Kidney (tissue), 14 donors: ENCODE data around the gene HOXD1. TPM values are rescaled to one million over a fixed set of nuclear protein-coding genes. Genes with fewer than 3 reads are reported as not detected.
A peak's percentile ranks its signal among the peaks of the same experiment; 100 is the strongest.

ENCODE experiments used
- DNase-seq, 5 donors: peaks; one replicate each; pipeline ENCODE4 v3.0.0-alpha.2; 2013 to 2020
- FAIRE-seq: peaks from 2 replicates; lab custom pipeline; 2012; peaks lifted over from hg19 to GRCh38; lab: Jason Lieb, UNC
- H3K27ac ChIP-seq, 2 donors: one replicate each; pipeline ENCODE4 v1.7.0; 2013; ENCODE audit warnings: low read depth in 2 of 2, low read length in 2 of 2, inconsistent platforms in 1 of 2
- H3K27me3 ChIP-seq: one replicate; pipeline ENCODE4 v1.7.1; 2013; ENCODE audit warnings: low read length, inconsistent platforms; ENCODE audit not compliant: control insufficient read depth, insufficient read depth
- H3K36me3 ChIP-seq, 3 donors: one replicate each; pipeline versions ENCODE4 v1.7.0 to v1.7.1; 2013; ENCODE audit warnings: low read length in 3 of 3, control low read depth in 1 of 3, inconsistent platforms in 1 of 3; ENCODE audit not compliant: insufficient read depth in 3 of 3, control insufficient read depth in 2 of 3
- H3K4me1 ChIP-seq, 3 donors: one replicate each; pipeline versions ENCODE4 v1.7.0 to v1.7.1; 2013; ENCODE audit warnings: low read length in 3 of 3, inconsistent platforms in 1 of 3, low read depth in 1 of 3; ENCODE audit not compliant: control insufficient read depth in 2 of 3, insufficient read depth in 2 of 3
- H3K4me3 ChIP-seq, 3 donors: one replicate each; pipeline versions ENCODE4 v1.7.0 to v1.8.1; 2013; ENCODE audit warnings: low read length in 3 of 3, control low read depth in 1 of 3, inconsistent platforms in 1 of 3
- H3K9ac ChIP-seq, 3 donors: one replicate each; pipeline versions ENCODE4 v1.7.0 to v1.7.1; 2013; ENCODE audit warnings: low read length in 3 of 3, control low read depth in 1 of 3, inconsistent platforms in 1 of 3
- H3K9me3 ChIP-seq, 3 donors: one replicate each; pipeline versions ENCODE4 v1.7.0 to v1.7.1; 2013; ENCODE audit warnings: low read length in 3 of 3, control low read depth in 1 of 3, inconsistent platforms in 1 of 3; ENCODE audit not compliant: control insufficient read depth in 2 of 3, insufficient read depth in 1 of 3
- intact Hi-C: fragments of 100-400 bp; cut with DNase I; formaldehyde crosslinking; loops from one replicate; pipeline ENCODE4 v1.11.1; 2022
- polyA plus RNA-seq: library from polyadenylated mRNA; stranded (reverse); fragments of 350-450 nt; fragmentation: Illumina TruSeq; extraction: RNeasy Lipid Tissue Mini Kit (QIAGEN cat#74804); gene quantifications from one replicate; pipeline ENCODE4 v1.2.3, GENCODE V29; 2014; ENCODE audit warnings: low read depth, low replicate concordance; ENCODE audit not compliant: insufficient read depth
- total RNA-seq: library from RNA; stranded (reverse); fragmentation: NEBNext Ultra II Directional; extraction: Animal tissue kit (Norgen Biotek cat#: 25700); gene quantifications from one replicate; pipeline ENCODE4 v1.2.1, GENCODE V29; 2021
- TF ChIP-seq, protein P1 (sequence below): IDR thresholded peaks from 3 replicates; pipeline ENCODE4 v1.5.1; 2012; ENCODE audit warnings: mild to moderate bottlenecking, moderate library complexity, borderline replicate concordance; ENCODE audit not compliant: insufficient read depth; ENCODE audit errors: extremely low read depth
- donor health status: control.
- donor health status: control.
- donor health status: control.
- donor health status: control.
- donor health status: control.
- donor health status: DM: yes; HTN: yes; CAD: no.
- donor health status: Normal renal cell carcinoma (clear cell type).

HOXD1 gene
- total and polyA plus RNA-seq, 2 donors from 2014 or later, result 4.3 to 11.3 TPM

DNA sequence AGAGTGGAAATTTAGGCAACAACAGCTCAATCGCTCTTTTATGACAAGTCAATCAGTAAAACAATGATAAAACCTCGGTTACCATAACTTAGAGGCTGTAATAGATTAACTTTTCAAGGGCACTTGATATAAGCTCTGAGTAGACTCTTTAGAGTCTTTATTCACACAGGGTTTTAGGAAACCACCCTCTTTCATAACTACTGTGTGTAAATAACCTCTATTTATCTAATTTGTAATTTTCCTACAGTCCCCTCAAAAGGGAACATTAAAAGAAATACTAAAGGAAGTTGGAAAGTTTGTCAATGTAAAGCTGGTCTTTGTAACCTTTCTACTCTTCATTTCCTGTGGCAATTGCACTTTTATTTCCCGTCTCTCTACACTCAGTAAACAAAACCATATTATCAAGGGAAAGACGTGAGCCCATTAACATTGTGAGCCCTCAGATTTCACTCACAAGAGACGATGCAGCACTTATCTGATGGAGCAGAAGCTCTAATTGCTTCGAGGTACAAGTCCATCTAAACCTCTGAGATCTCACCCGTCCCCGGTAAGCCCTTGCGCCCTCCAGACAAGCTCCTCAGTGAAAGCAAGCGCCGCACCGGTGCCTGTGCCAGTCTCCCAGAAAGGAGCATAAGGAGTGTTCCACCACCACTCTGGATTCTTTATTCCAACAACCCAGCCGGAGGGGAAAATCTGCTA is 1.1 kb upstream of the HOXD1 start:
- intact Hi-C loops, result no loop called here
- Histone ChIP-seq H3K9me3 (no peaks in the 10 kb centered on the region), H3K4me1 (peaks cover 0 to 4% (median 0%) of the 10 kb centered on the region in 3 donors), H3K4me3 (peak overlapping the region; percentile 85 to 96 (median 89)), H3K27ac (peak overlapping the region; percentile 77 to 83), H3K27me3 (no peaks in the 10 kb centered on the region), H3K36me3 (no peaks in the 10 kb centered on the region), H3K9ac (peak overlapping the region; percentile 73 to 88 (median 86))
- FAIRE-seq (no peak), DNase-seq (peak in 4 of 5 donors; percentile 60 to 77 (median 64))
- TF ChIP-seq, protein P1, sequence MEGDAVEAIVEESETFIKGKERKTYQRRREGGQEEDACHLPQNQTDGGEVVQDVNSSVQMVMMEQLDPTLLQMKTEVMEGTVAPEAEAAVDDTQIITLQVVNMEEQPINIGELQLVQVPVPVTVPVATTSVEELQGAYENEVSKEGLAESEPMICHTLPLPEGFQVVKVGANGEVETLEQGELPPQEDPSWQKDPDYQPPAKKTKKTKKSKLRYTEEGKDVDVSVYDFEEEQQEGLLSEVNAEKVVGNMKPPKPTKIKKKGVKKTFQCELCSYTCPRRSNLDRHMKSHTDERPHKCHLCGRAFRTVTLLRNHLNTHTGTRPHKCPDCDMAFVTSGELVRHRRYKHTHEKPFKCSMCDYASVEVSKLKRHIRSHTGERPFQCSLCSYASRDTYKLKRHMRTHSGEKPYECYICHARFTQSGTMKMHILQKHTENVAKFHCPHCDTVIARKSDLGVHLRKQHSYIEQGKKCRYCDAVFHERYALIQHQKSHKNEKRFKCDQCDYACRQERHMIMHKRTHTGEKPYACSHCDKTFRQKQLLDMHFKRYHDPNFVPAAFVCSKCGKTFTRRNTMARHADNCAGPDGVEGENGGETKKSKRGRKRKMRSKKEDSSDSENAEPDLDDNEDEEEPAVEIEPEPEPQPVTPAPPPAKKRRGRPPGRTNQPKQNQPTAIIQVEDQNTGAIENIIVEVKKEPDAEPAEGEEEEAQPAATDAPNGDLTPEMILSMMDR, result no peak

DNA sequence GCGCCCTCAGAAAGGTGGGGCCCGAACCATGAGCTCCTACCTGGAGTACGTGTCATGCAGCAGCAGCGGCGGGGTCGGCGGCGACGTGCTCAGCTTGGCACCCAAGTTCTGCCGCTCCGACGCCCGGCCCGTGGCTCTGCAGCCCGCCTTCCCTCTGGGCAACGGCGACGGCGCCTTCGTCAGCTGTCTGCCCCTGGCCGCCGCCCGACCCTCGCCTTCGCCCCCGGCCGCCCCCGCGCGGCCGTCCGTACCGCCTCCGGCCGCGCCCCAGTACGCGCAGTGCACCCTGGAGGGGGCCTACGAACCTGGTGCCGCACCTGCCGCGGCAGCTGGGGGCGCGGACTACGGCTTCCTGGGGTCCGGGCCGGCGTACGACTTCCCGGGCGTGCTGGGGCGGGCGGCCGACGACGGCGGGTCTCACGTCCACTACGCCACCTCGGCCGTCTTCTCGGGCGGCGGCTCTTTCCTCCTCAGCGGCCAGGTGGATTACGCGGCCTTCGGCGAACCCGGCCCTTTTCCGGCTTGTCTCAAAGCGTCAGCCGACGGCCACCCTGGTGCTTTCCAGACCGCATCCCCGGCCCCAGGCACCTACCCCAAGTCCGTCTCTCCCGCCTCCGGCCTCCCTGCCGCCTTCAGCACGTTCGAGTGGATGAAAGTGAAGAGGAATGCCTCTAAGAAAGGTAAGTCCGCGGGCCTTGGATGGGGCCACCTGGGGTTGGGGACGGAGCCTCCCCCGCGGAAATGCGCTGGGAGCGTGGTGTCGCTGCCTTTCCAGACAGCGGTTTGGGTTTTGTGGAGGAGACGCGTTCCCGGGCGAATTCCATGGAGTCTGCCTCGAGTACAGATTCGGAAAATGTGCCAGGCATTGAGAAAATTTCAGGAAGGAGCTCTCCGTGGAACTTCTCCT is 559 bp downstream of the HOXD1 start:
- TF ChIP-seq, protein P1, result no peak
- no peaks in the 10 kb centered on the region for H3K36me3 ChIP-seq
- peak overlapping the region; percentile 53 to 77 for H3K27ac ChIP-seq
- H3K9ac ChIP-seq, result peak overlapping the region; percentile 7 to 60 (median 53)
- no peaks in the 10 kb centered on the region for H3K9me3 ChIP-seq
- intact Hi-C loops, result no loop called here
- no peaks in the 10 kb centered on the region for H3K27me3 ChIP-seq
- DNase-seq, result peak; percentile 47 to 82 (median 59)
- peak overlapping the region; percentile 59 to 85 (median 65) for H3K4me3 ChIP-seq
- peaks cover 0 to 4% (median 0%) of the 10 kb centered on the region in 3 donors for H3K4me1 ChIP-seq
- FAIRE-seq, result no peak

DNA sequence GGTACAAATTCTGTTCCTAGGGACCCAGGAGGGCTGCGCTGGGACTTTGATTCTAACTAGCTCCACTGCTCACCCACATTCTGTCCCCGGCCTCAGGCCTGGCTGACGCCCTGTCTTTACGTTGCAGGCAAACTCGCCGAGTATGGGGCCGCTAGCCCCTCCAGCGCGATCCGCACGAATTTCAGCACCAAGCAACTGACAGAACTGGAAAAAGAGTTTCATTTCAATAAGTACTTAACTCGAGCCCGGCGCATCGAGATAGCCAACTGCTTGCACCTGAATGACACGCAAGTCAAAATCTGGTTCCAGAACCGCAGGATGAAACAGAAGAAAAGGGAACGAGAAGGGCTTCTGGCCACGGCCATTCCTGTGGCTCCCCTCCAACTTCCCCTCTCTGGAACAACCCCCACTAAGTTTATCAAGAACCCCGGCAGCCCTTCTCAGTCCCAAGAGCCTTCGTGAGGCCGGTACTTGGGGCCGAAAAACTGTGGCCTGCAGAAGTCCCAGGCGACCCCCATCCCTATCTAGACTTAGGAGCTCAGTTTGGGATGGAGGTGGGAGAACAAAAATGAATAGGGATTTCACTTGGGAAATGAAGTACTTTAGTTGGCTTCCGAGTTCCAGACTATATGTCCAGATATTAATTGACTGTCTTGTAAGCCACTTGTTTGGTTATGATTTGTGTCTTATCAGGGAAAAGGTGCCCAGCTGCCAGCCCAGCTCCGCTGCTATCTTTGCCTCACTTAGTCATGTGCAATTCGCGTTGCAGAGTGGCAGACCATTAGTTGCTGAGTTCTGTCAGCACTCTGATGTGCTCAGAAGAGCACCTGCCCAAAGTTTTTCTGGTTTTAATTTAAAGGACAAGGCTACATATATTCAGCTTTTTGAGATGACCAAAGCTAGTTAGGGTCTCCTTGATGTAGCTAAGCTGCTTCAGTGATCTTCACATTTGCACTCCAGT is 1.5 kb downstream of the HOXD1 start:
- intact Hi-C loops, result no loop called here
- FAIRE-seq (no peak), DNase-seq (peak in 2 of 5 donors; percentile 58 to 67)
- H3K27ac ChIP-seq, result peak overlapping the region in 1 of 2 donors; percentile 37
- TF ChIP-seq, protein P1, result no peak
- no peaks in the 10 kb centered on the region for H3K36me3 ChIP-seq
- peak overlapping the region; percentile 59 to 85 (median 65) for H3K4me3 ChIP-seq
- peak overlapping the region in 2 of 3 donors; percentile 20 to 53 for H3K9ac ChIP-seq
- peaks cover 0 to 4% (median 0%) of the 10 kb centered on the region in 3 donors for H3K4me1 ChIP-seq
- no peaks in the 10 kb centered on the region for H3K9me3 ChIP-seq
- no peaks in the 10 kb centered on the region for H3K27me3 ChIP-seq
